Activated CD4-positive, alpha-beta T cell treated with anti-CD3 and anti-CD28 coated beads, Interleukin-2, amount 50 U/mL, for 4 hours (primary cell): ENCODE data around the gene TBKBP1.

Experiments
- DNase-seq, 2 experiments: peaks; one replicate each; pipeline ENCODE4 v3.0.0-alpha.2; 2020

TBKBP1 gene

DNA sequence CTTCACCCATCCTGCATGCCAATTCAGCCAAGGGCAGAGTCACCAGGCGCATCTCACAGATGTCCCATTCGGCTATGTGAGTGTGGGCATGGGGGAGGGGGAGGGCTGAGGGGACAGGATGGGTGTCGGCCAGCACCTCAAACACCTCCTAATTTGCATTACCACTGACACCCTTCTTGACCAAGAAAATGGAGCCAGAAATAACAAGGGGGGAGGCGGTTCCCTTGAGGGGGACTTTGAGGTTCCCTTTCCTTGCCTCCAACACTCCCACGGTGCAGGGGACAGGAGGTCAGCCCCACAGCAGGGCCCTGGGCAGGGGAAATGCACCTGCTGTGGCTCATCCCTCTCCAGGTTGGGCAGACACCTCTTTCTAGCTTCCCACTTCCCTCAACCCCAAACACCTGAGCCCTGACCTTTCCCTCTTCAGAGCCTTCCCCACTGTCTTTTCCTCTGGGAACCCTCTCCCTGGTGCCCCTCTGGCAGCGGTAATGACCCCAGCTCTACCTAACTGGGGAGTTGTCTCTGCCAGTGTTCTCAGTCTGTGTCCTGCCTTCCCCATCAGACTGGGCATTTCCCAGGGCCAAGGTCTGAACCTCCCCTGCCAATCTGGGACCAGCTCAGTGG lies 20.9 kb downstream of the TBKBP1 start:
- DNase-seq: no peak

- DNase-seq: no peak
Measured at GRCh38 chr17:47715669-47716325, 21.8 kb downstream of the TBKBP1 start.

- no peak for DNase-seq
Measured at GRCh38 chr17:47716375-47716774, 22.4 kb downstream of the TBKBP1 start.

DNA sequence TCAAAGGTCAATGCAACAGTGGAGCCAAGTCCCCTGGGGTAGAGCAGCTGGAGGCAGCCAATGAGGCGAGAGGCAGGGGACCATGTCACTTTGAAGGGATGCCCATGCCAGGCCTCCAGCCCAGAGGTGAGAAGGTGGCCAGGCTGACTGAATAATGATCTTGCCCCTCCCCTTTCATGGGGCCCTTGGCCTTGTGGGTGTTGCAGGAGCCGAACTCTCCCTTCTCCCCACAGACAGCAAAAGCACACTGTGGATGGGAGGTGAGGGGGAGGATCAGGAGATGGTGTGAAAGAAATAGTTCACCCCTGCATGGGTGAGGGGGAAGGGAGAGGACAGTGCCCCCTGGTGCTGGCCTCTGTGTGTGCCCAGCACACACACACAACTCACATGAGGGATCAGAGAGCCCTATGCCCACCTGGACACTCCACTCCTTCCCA lies 23.3 kb downstream of the TBKBP1 start:
- DNase-seq: peak; percentile 40 to 43

- DNase-seq: peak; percentile 59 to 73
Measured at GRCh38 chr17:47717979-47718621, 24.1 kb downstream of the TBKBP1 start.

- no peak for DNase-seq
Measured at GRCh38 chr17:47718634-47719405, 24.9 kb downstream of the TBKBP1 start.

DNA sequence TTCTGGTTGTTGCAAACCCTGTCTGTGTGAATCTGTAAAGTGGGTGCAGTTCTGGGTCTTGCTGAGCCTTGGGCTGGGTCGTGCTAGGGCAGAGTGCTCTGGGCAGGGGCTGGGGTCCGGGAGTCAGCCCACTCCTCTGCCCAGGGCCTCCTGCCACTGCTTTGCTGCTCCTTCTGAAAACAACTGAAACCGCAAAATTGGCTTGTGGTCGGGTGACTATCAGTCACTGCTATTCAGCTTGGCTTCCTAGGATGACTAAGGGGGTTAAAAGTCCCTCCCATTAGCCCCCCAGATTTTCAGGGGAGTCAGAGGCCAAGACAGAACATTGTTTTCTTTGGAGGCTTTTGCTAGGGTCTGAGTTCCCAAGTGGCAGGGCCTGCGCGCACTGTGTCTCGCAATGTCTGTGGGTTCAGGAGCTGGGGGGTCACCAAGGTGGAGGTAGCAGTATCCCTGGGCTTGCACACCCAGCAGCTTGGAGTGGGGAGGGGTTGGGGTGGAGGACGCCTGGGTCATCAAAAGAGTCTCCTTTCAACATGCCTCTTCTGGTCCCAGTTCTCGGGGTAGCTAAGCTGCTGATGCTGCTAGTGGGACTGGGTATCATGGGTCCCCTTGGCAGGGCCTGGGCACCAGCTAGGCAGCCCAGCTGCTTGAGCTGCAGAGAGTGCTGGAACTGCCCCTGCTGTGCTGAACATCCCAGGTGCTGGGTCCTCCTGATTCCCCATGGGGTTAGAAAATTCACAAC lies 25.6 kb downstream of the TBKBP1 start:
- DNase-seq: peak; percentile 61 to 62

GRCh38 chr17:47720196-47720595 lies 26.2 kb downstream of the TBKBP1 start:
- no peak for DNase-seq

- peak; percentile 98 to 99 for DNase-seq
Measured at GRCh38 chr17:47720754-47721533, 27.0 kb downstream of the TBKBP1 start.

DNA sequence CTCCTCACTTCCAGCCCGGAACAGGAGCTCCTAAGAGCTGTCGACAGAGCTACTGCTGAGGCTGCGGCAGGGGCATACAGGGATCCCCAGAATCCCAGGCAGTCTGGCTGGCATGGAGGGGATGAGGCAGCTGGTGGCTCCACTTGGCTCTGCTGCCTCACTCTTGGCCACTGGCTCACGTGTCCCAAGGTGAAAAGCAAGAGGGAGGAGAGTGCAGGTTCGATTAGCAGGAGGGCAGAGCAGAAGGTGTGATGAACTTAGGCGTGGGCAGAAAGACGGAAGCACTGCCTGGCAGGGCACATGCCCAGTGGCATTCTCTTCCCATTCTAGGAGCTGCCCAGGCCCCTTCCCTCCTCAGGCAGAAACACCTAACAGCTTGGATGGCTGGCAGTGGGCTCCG lies 27.8 kb downstream of the TBKBP1 start:
- no peak for DNase-seq

GRCh38 chr17:47724705-47725104 lies 30.7 kb downstream of the TBKBP1 start:
- no peak for DNase-seq

- no peak for DNase-seq
Measured at GRCh38 chr17:47725446-47726111, 31.6 kb downstream of the TBKBP1 start.

GRCh38 chr17:47726796-47727703 lies 33.1 kb downstream of the TBKBP1 start:
- DNase-seq: no peak

DNA sequence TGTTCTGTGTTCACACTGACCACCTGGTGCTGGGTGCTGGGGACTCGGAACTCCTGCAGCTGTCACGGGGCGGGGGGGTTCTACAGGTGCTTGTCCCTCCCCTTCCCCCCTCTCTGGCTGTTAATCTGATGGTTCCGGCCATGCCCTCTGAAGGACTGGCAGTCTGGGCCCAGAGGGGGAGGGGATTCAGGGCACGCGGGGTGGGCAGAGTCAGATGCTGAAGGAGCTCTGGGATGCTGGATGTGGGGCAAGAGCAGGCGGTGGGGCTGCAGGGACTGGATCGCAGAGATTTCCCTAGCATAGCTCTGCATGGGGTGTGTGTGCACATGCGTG lies 33.7 kb downstream of the TBKBP1 start:
- DNase-seq: no peak

DNA sequence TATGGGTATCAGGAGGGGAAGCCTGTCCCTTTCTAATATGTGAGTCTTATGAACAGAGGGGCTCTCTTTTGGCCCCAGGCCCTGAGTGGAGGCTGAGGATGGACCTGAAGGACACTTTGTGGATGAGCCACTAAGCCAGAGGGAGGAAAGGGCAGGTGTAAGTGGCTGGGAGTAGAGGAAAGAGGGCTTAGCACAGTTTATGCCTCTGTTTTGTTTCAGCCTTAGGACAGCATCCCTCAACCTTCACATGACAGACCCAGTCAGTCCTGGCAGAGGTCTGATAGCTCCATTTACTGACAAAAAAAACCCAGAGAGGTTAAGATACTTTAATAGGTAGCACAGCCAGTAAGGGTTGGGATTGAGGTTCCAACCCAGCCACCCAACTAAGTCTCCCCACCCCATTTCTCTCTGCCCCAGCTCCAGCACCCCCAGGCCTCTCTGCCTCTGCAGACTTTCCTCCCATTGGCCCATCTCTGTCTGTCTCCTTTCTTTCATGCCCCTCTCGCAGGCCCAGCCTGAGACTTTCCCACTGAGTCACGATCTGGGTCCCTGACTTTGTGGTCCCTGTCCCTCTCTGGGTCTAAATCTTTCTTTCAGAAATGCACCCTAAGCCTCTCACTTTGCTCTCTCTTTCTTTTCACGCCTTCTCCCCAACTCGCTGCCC lies 34.4 kb downstream of the TBKBP1 start:
- DNase-seq: no peak

DNA sequence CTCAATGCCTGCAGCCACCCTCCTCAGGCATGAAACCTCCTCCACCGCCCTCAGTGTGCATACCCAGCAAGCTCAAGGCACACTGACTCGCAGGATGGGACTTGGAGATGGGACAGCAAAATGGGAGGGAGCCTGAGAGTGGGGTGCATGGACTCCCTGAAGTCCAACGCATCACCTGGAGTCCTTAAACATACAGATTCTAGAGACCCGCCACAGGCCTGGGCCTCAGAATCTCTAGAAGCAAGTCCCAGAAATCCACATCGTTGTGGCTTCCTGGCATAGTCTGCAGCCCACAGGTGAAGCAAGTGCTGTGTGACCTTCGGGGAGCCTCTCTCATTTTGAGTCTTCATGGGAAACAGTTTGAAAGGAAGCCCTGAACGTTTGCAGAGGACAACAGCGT lies 35.5 kb downstream of the TBKBP1 start:
- DNase-seq: no peak

DNA sequence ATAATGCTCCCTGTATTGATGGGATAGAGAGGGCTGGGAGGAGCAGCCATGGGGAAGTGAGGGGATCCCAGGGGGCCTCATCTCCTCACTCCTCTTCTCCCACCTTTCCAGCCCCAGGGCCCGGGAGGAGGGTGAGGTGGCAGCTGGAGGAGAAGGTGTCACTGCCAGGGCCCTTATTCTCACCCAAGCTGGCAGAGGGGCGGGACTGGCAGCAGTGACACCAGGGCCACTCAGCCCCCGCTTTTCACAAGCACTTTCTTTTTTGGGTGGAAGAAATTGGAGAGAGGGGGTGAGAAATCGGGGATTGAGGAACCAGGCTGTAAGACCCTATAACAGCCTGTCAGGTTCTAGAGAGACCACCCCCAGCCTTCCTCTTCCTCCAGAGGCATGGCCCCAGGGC lies 36.7 kb downstream of the TBKBP1 start:
- no peak for DNase-seq

GRCh38 chr17:47731396-47731795 lies 37.4 kb downstream of the TBKBP1 start:
- no peak for DNase-seq

DNA sequence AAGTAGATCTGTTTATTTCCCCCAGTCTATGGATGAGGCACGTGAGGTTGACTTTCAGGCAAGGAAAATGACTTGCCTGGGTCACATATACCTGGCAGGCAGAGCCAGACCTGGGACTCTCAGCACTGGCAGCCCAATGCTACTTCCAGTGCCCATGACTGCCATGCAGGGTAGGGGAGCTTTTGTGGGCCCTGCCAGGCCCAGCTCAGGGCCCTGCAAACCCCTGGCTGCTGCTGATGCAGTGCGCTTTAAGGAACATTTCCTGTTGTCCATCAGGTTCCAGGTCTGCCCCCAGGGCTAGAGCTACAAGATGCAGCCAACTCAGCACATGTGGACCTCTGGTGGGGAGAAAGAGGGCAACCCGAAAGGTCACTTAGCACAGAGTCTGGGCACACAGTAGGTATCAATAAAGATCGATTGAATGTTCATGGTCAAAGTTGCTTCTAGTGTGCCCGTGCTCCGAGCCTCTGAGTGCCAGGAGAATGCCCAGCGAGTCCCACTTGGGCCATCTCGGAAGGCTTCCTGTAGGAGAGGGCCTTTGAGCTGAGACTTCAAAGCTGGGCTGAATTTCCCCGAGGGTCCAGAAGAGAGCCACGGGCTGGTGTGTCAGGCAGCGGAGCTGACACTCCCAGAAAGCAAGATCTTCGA lies 38.6 kb downstream of the TBKBP1 start:
- no peak for DNase-seq
